Breast epithelium (tissue), 3 donors: ENCODE data around the gene PDK2.

Source experiments
- CTCF ChIP-seq, 3 donors: fragments of 450-650 bp; IDR thresholded peaks; one replicate each; pipeline ENCODE4 v1.5.1; 2016 to 2017; ENCODE audit warnings: antibody characterized with exemption in 3 of 3, mild to moderate bottlenecking in 3 of 3, moderate library complexity in 3 of 3
- POLR2A ChIP-seq: fragments of 450-650 bp; IDR thresholded peaks from one replicate; pipeline ENCODE4 v1.6.1; 2016; ENCODE audit warnings: antibody characterized with exemption, mild to moderate bottlenecking, moderate library complexity
- POLR2AphosphoS5 ChIP-seq, 3 donors: sonication (generic); formaldehyde crosslinking; IDR thresholded peaks; one replicate each; pipeline ENCODE4 v1.6.1; 2017; ENCODE audit warnings: antibody characterized with exemption in 3 of 3

GRCh38 chr17:50047488-50048126 is 47.5 kb upstream of the PDK2 start:
- TF ChIP-seq POLR2A (no peak), CTCF (IDR thresholded peaks at IDR 0.05) (no peak), POLR2AphosphoS5 (IDR thresholded peaks at IDR 0.05) (no peak)
